Measurements from ENCODE around the gene ADAMTS14.

The ADAMTS14 gene

DNA sequence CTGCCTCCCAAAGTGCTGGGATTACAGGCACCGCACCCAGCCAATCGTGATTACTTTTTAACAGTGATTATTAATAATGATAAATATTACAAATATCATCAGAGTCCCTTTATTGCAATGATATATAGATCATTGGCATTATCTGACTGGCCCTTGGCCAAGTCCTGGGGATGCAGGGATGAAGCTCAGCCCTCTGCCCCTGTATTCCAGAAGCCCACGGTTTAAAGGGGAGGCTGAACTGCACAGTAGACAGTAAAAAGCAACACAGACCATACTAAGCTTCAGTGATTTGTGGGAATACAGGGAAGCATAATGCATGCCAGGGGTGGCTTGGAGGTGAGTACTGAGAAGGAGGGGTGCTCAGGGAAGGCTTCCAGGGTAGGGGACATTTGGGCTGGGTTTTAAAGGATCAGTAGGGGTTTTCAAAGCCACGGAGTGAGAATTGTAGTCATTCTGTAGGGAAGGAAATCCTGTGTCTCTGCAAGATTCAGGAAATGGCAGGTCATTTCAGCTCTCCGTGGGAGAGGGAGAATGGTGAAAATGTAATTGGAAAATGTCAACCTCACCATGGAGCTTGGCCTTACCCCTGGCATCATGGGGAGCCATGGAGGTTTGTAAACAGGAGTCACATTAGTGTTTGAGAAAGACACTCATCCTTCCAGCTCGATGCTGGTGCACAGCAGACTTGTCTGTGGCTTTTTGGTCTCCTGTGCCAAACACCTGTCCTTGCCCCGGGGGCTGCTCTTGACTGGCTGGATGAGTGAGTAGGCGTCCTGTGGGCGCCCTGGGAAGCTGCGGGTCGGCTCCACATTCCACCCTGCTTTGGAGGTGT, 8.8 kb downstream of the ADAMTS14 start:
- no peak for TF ChIP-seq CTCF (IDR thresholded peaks at IDR 0.05; ENCODE audit: insufficient read depth, missing control alignments)
- DNase-seq (ENCODE audit: insufficient read length, low spot score), result no peak
- FAIRE-seq, result no peak

- FAIRE-seq, result no peak
- no peak for TF ChIP-seq CTCF (IDR thresholded peaks at IDR 0.05; ENCODE audit: insufficient read depth, missing control alignments)
- DNase-seq (ENCODE audit: insufficient read length, low spot score), result no peak
These were observed 9.4 kb downstream of the ADAMTS14 start for GRCh38 chr10:70681731-70682005.

- DNase-seq (ENCODE audit: insufficient read length, low spot score) (no peak), FAIRE-seq (no peak)
- TF ChIP-seq CTCF (IDR thresholded peaks at IDR 0.05; ENCODE audit: insufficient read depth, missing control alignments), result no peak
These were observed 10.8 kb downstream of the ADAMTS14 start for GRCh38 chr10:70682920-70683600.

DNA sequence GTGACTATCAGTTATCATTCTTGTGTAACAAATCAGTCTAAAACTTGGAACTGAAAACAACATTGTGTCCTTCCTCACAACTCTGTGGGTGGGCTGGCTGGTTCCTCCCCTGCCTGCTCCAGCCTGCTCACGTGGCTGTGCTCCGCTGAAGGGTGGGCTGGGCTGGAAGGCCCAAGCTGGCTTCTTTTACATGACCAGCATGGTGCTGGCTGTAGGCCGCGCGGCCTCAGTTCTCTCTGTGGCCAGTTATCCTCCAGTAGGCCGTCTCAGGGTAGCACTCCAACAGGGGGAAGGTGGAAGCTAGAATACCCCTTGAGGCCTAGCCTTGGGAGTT, 11.3 kb downstream of the ADAMTS14 start:
- no peak for FAIRE-seq
- no peak for DNase-seq (ENCODE audit: insufficient read length, low spot score)
- no peak for TF ChIP-seq CTCF (IDR thresholded peaks at IDR 0.05; ENCODE audit: insufficient read depth, missing control alignments)

DNA sequence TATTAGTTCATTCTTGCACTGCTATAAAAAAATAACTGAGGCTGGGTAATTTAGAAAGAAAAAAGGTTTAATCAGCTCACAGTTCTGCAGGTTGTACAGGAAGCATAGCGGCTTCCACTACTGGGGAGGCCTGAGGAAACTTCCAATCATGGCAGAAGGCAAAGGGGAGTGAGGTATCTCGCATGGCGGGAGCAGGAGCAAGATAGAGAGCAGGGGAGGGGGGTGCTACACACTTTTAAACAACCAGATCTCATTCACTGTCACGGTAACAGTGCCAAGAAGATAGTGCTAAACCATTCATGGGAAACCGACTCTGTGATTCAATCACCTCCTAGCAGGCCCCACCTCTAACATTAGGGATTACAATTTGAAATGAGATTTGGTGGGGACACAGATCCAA, 11.6 kb downstream of the ADAMTS14 start:
- FAIRE-seq (no peak), DNase-seq (ENCODE audit: insufficient read length, low spot score) (no peak)
- no peak for TF ChIP-seq CTCF (IDR thresholded peaks at IDR 0.05; ENCODE audit: insufficient read depth, missing control alignments)

DNA sequence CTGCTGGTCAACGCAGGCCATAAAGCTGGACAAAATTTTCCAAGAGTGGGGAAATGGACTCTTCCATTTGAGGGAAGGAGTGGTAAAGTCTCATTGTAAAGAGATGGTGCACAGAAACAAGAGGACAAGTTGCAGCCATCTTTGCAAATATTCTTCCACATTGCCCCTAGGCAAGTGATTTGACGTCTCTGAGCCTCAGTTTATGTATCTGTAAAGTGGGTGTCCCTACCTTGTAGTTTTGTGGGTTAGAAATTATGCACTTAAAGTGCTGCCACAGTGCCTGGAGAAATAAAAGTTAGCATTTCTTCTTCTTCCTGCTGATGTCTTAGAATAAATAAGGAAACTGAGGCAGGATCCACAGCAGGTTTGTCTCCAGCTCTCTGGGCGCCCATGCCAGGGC, 12.1 kb downstream of the ADAMTS14 start:
- FAIRE-seq, result no peak
- no peak for DNase-seq (ENCODE audit: insufficient read length, low spot score)
- TF ChIP-seq CTCF (IDR thresholded peaks at IDR 0.05; ENCODE audit: insufficient read depth, missing control alignments), result no peak

DNA sequence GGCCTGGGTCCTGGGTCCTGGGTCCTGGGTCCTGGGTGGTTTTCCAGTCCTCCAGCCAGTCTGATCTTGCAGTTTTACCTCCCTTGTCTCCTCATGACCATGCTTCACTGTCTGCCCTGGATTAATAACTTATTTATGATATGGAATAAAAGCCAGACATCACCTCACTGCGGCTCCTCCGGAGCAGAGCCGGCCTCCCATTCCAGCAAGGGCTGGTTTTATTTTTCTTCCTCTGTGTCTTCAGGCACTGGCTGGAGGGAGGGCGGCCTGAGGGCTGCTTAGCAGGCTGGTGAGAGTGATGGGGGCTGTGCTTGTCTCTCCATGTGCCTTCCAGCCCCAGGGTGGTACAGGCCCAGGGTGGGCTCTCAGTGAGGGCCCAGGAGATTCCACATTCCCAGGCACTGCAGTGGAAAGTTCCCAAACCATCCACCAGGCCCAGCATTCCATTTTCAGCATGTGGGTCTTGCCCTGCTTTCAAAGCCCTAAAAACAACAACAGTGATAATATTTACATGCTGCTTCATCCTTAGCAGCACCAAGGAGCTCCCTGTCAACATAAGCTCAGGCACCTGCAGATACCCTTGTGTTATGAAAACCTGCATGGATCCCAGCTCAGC, 12.6 kb downstream of the ADAMTS14 start:
- no peak for TF ChIP-seq CTCF (IDR thresholded peaks at IDR 0.05; ENCODE audit: insufficient read depth, missing control alignments)
- FAIRE-seq, result no peak
- DNase-seq (ENCODE audit: insufficient read length, low spot score), result no peak
